Measurements from ENCODE around the gene MAGI1. TPM values are rescaled to one million over a fixed set of nuclear protein-coding genes. Genes with fewer than 3 reads are reported as not detected.

MAGI1 gene
- total and polyA plus RNA-seq, 4 donors: 9.9 to 88.1 (median 24.6) TPM

- Histone ChIP-seq H3K4me3 (no peak overlapping the region), H3K9ac (ENCODE audit: insufficient read depth in 1 of 2, low read length in 2 of 2) (no peak overlapping the region), H3K27me3 (ENCODE audit: control insufficient read depth in 3 of 3, insufficient read depth in 3 of 3, low read length in 2 of 3) (no peaks in the 10 kb centered on the region), H3K27ac (ENCODE audit: low read depth in 1 of 2, low read length in 1 of 2) (no peak overlapping the region), H3K4me1 (ENCODE audit: control insufficient read depth in 5 of 5, insufficient read depth in 5 of 5, low read length in 5 of 5) (peaks cover 0 to 30% (median 6%) of the 10 kb centered on the region in 5 donors), H3K36me3 (ENCODE audit: control insufficient read depth in 4 of 4, insufficient read depth in 4 of 4, low read length in 4 of 4) (no peaks in the 10 kb centered on the region), H3K9me3 (ENCODE audit: control insufficient read depth in 4 of 4, insufficient read depth in 3 of 4, low read length in 3 of 4) (no peaks in the 10 kb centered on the region)
- 75 to 82% methylated on average over 6 of the region's 6 CpGs for WGBS, 2 donors
- no peak for ATAC-seq (ENCODE audit: insufficient read depth, low FRiP score)
- DNase-seq: no peak
- no peak for TF ChIP-seq CTCF (IDR thresholded peaks at IDR 0.05; ENCODE audit: control extremely low read depth, extremely low read depth)
Measured at GRCh38 chr3:65830948-65831732, 207.6 kb downstream of the MAGI1 start.

GRCh38 chr3:65829228-65829627 lies 209.5 kb downstream of the MAGI1 start:
- Histone ChIP-seq H3K27ac (ENCODE audit: low read depth in 1 of 2, low read length in 1 of 2) (no peak overlapping the region), H3K27me3 (ENCODE audit: control insufficient read depth in 3 of 3, insufficient read depth in 3 of 3, low read length in 2 of 3) (no peaks in the 10 kb centered on the region), H3K4me3 (no peak overlapping the region), H3K4me1 (ENCODE audit: control insufficient read depth in 5 of 5, insufficient read depth in 5 of 5, low read length in 5 of 5) (peaks cover 0 to 30% (median 5%) of the 10 kb centered on the region in 5 donors), H3K9ac (ENCODE audit: insufficient read depth in 1 of 2, low read length in 2 of 2) (no peak overlapping the region), H3K9me3 (ENCODE audit: control insufficient read depth in 4 of 4, insufficient read depth in 3 of 4, low read length in 3 of 4) (no peaks in the 10 kb centered on the region), H3K36me3 (ENCODE audit: control insufficient read depth in 4 of 4, insufficient read depth in 4 of 4, low read length in 4 of 4) (no peaks in the 10 kb centered on the region)
- no peak for TF ChIP-seq CTCF (IDR thresholded peaks at IDR 0.05; ENCODE audit: control extremely low read depth, extremely low read depth)
- no peak for ATAC-seq (ENCODE audit: insufficient read depth, low FRiP score)
- no peak for DNase-seq
- 95 to 97% methylated on average over 3 of the region's 3 CpGs for WGBS, 2 donors

- H3K36me3 ChIP-seq (ENCODE audit: control insufficient read depth in 4 of 4, insufficient read depth in 4 of 4, low read length in 4 of 4): no peaks in the 10 kb centered on the region
- H3K27ac ChIP-seq (ENCODE audit: low read depth in 1 of 2, low read length in 1 of 2): no peak overlapping the region
- H3K4me3 ChIP-seq: no peak overlapping the region
- H3K27me3 ChIP-seq (ENCODE audit: control insufficient read depth in 3 of 3, insufficient read depth in 3 of 3, low read length in 2 of 3): no peaks in the 10 kb centered on the region
- DNase-seq (no peak), ATAC-seq (ENCODE audit: insufficient read depth, low FRiP score) (no peak)
- H3K9ac ChIP-seq (ENCODE audit: insufficient read depth in 1 of 2, low read length in 2 of 2): no peak overlapping the region
- WGBS, 2 donors: 88 to 91% methylated on average over 6 of the region's 6 CpGs
- H3K4me1 ChIP-seq (ENCODE audit: control insufficient read depth in 5 of 5, insufficient read depth in 5 of 5, low read length in 5 of 5): peaks cover 0 to 28% (median 5%) of the 10 kb centered on the region in 5 donors
- H3K9me3 ChIP-seq (ENCODE audit: control insufficient read depth in 4 of 4, insufficient read depth in 3 of 4, low read length in 3 of 4): no peaks in the 10 kb centered on the region
- TF ChIP-seq CTCF (IDR thresholded peaks at IDR 0.05; ENCODE audit: control extremely low read depth, extremely low read depth): no peak
Measured at GRCh38 chr3:65828706-65829105, 210.0 kb downstream of the MAGI1 start.

Data from lung (tissue), 12 donors.